NCI-H748 (cell line): ENCODE results near the gene MED25.

Source experiments
- DNase-seq: peaks from one replicate; lab custom pipeline; 2025; ENCODE audit not compliant: unreplicated experiment; lab: John Stamatoyannopoulos, UW

MED25 gene

DNA sequence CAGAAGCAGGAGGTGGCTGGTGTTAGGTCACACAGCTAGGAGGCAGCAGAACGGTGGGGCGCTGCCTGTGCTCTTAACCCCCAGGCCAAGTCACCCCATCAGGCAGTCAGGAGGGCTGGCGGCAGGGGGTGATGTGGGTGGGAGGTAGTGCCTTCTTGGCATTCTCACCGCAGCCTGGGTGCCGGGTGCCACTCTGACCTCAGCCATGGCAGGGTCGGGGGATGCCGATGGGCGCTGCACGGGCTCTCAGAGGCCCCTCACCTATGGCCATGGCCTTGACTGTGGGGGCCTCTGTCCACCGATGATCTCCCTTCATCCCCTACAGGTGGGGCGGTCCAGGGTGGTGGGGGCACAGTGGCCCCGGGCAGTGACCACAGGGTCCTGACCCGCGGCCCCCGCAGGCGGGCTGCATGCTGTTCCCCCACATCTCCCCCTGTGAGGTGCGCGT is 38.5 kb downstream of the MED25 start:
- DNase-seq = no peak

DNA sequence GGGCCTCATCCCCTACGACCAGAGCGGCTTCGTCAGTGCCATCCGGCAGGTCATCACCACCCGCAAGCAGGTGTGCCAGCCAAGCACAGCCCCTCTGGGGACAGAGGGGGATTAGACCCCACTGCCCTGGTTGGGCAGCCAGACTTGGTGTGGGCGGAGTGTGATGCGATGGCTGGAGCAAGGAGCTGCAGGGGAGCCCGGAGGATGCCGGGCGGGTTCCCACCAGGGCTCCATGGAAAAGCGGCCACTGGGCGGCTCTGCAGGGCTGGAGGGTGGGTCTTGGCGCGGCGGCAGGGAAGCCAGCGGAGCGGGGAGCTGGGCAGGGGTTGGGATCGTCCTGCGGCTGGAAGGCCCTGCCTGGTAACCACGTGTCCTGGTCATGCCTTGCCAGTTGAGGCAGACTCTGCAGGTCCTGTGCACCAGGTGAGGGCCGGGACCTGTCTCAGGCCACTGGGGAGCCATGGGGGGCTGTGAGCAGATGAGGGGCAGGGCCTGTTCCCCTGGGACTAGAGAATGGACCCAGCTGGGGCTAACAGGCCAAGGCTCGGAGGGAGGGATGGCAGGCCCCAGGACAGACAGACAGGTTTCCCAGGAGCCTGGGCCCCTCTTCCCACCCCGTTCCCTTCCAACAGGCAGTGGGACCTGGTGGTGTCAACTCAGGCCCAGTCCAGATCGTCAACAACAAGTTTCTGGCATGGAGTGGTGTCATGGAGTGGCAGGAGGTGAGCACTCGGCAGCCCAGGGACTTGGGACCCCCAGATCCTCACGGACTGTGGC is 39.2 kb downstream of the MED25 start:
- no peak for DNase-seq

DNA sequence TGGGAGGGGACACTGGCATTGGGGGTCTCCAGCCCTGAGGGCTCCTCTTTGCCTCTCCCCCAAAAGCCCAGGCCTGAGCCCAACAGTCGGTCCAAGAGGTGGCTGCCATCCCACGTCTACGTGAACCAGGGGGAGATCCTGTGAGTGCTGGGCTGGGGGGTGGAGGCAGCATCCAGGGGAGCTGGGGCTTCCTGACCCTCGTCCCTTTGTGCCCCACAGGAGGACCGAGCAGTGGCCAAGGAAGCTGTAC is 39.7 kb downstream of the MED25 start:
- no peak for DNase-seq

DNA sequence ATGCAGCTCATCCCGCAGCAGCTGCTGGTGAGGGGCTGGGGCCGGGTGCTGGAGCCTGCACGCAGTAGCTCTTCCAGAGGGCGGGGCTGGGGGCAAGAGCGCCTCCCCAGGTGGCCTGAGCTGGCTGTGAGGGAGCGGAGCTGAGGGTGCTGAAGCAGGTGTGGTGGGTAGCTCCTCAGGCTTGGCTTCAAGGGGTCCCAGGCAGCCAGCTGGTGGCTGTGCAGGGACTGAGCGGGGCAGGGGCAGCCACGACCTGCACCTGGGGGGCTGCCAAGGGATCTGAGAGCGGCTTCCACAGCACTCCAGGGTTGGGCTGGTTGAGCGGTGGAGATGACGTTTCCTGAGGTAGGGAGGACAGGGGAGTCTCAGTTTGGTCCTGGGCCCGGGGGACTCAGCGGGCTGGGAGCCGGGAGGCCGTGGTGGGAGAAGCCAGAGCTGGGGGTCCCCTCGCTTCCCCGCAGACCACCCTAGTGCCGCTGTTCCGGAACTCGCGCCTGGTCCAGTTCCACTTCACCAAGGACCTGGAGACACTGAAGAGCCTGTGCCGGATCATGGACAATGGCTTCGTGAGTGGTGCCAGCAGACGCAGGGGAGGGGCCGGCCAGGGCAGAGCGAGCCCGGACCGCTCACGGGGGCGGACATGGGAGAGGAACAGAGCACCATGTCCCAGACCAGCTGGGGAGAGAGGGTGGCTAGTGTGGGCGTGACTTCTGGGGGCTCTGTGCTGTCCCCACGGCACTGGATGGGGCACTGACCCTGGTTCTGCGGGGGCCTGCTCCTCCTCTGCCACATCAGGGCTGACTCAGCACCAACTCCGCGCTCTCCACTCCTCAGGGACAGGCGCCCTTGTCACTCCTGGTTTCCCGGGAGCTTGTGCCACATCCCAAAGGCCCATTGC is 40.2 kb downstream of the MED25 start:
- DNase-seq = no peak

DNA sequence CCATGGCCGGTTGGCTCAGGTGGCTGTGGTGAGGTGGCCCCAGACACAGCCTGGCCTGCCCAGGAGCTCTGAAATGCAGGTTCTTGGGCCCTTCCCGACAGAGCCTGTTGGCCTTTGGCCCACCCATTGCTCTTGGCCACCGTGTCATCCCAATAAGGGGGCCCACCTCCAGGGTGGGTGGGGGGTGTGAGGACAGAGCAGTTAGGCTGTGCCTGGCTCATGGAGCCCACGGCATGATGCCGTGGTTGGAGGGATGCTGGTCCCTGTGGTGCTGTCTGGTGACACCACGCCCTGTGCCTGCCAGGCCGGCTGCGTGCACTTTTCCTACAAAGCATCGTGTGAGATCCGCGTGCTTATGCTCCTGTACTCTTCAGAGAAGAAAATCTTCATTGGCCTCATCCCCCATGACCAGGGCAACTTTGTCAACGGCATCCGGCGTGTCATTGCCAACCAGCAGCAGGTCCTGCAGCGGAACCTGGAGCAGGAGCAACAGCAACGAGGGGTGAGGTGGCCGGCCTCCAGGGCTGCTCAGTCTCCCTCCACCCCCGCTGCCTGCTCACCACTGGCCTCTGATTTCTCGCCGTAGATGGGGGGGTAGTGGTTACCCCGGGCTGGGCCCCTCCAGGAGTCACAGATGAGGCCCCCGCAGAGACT is 41.7 kb downstream of the MED25 start:
- DNase-seq = no peak

DNA sequence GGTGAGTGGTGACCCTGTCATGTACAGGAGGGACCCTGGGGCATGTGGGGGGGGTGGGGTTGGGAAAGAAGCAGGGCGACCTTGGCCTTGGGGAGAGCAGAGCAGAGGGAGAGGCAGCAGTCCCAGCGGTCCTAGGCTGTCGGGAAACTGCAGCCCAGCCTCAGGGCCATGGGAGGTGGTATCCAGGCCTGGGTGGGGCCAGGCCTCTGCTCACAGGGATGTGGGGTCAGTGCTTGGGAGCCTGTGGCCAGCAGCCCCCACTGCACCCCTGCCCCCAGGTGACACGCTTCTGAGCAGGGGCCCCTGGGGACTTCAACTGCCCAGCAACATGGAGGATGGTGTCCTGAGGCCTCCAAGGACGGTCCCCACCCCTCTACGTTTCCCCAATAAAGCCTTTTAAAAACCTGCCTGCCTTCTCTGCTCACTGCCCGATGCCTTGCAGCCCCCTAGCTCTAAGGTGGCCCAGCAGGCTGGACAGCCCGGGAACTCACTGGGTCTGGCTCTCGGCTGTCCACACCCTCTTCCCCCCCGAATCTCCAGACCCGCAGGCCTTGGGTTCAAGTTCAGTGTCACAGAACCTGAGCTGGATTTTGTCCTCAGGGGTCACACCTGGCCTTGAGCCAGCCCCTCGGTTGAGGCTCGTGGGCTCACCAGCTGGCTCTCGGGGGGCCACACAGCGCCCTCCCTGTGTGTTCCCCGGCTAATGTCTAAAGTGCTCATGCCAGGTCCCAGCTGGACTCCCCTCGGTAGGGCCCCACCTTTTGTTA is 42.4 kb downstream of the MED25 start:
- no peak for DNase-seq

DNA sequence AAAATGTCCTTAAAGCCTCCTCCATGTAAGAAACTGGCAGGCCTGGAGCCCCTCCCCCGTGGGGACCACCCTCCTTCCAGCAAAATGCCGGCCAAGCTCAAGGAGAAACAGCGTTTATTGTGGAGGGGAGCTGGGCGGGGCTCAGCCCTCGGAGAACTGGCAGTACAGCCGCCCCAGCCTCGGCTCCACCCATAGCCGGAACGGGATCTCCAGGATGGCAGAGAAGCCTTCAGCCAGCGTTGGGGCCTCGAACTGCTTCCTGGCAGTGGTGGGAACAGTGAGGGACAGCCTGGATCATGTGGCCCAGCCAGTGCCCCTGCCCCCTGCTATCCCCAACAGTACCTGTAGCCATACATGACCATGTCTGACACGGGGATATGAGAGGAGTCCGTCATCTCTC is 43.0 kb downstream of the MED25 start:
- DNase-seq = peak; percentile 45

DNA sequence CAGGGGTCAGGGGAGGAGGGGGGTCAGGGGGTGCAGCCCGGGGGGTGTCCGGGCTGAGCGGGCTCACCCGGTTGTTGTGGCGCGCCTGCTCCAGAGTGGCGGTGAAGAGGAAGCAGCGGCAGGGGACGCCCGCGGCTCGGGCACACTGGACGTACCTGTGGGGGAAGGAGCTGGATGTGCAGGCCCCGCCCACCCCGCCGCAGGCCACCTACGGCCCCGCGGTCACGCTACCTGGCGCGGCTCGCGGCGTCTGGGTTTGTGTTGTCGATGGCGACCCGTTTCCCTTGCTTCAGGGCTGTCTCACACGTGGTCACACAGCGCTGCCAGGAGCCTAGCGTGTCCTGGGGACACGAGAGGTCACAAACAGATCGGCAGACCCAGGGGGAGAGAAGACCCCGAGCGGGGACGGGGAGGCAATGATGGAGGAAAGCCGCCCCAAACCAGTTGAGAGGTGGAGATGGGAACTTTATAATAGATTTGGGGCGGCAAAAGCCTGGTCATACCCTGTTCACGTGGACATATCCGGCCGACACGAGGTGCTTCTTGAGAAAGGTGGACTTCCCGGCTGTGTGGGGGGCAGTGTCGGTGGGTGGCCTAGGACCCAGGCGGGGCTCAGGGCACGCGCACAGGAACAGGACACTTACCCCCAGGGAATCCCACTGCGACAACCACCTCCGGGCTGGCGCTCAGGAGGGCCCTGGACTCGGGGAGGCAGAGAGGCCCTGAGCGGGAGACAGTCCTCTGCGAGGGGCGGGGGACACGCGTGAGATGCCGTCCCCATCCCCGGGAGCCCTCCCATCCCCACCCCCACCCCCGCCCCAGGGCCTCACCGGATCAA is 43.7 kb downstream of the MED25 start:
- no peak for DNase-seq

DNA sequence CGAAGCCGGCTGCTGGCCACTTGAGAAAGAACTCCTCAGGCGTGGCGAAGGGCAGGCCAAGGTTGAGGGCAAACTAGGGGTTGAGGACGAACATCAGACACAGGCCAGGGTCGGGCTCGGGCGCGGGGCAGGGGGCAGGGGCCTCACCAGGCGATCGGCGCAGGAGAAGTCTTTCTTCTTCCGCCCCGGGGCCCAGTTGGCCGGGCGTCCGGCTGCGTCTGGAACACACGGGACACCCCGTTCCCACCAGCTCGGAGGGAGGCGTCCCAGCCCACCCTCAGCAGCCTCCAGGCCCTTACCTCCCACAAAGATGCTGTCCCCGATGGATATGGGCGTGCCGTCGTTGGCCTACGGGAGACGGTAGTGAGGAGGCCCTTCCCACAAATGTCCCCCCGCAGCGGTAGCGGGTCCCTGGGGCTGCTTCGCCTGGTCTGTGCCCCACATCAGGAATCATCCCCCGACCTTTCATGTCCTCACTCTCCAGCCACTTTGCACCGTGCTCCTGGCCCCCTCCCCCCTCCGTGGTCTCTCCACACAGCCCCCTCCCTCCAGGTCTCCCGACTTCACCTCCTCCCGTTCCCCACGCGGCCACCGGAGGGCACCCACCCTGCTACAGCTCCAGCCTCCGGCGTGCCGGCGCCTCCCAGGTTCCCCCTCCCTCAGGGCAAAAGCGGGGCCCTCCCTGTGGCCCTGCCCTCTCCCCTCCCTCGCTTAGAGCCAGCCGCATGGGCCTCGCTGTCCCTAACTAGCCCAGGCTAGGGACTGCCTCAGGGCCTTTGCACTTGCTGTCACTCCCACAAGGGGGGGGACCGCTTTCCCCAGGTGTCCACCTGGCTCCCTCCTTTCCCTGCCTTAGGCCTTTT is 44.5 kb downstream of the MED25 start:
- no peak for DNase-seq

DNA sequence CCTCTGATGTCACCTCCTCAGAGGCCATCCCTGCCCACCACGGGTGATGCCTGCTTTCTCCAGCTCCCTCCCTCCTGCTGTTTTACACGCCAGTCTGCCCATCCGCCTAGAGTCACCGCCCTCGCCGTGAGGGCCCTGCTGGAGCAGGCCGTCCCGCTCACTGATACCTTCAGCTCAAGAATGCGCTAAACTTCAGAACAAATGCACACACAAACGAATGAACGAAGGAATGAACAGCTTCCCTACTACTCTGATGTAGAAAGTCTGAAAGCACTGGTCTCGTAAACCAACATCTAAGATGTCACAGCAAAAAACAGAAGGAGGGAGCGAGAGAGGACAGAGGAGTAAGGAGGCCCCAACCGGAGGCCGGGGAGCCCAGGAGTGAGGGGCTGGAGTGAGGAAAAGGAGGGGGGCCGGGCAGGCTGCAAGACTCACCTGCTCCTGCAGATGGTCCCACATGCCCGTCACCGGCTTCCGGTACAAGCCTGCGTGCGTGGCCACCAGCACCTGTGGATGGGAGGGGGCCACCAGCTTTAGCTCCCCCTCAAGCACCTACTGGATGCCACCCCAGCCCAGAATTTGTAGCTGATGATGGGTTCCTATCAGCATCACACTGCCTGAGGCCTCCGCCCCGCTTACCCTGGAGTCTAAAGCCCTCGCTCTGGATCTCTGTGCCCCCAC is 45.3 kb downstream of the MED25 start:
- no peak for DNase-seq

DNA sequence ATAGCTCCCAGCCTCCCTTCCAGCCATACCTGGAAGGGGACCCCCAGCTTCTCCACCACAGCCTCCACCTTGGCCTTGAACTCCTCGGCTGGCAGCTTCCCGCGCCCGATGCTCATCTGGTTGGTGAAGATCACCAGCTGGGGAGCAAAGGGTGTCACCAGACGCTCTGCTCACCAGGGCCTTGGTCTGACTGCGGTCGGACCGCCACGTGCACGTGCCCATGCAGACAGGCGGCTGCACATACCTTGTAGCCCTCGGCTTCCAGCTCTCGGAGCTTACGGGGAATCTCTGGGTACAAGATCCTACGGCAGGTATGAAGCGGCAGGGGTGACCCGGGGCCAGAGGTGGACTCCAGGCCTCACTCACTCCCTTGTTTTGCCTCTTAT is 45.8 kb downstream of the MED25 start:
- DNase-seq = no peak

DNA sequence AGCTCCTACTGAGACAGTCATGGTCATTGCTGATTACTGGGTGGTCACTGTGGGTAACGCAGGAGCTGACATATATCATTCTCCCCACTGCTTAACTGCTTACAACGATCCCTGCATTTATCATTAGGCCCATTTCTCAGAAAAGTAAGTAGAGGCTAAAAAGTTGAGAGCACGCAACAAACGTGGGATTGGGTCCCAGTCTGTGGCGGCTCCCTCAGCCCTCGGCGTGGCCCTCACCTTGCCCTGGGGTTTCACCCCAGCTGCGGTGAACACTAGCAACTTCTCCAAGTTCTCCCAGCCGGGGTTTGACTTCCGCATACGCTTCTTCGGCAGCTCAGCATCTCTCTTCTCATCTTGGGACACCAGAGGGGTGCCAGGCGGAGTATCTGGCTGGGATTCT is 46.8 kb downstream of the MED25 start:
- DNase-seq = no peak

DNA sequence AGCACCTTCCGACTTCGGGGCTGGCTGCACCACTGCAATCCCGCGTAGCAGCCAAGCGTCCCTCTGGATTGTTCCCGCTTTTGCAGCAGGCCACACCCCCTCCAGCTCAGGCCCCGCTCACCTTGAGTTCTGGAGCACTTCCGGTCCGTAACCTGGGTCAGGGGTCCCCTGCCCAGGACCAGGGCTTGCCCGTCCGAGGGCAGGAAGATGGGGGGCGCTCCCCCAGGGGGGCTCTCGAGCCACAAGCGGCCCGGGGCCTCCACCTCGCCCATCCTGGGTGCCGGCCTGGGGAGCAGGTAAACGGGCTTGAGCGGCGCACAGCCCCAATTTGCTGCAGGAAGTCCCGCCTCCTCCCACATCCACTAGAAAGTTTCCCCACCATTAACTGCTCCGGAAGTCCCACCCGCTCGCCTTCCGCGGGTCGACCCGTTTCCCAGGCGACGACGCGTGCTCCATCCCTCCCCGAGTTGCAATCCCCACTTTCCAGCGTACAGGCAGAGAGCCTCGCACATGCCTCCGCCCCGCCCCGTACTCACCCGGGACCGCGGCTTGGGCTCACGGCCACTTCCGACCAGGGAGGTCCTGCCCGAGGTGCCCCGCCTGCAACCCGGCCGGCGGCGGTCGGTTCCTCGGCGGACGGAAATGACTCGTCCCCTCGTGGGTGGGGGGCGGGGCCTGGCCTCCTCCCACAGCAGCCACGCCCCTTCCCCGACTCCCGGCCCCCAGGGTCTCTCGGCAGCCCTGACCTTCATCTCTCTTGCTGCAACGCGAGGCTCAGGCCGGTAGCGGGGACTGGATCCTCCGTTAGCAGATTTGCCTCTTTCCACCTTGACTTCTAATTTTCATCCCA is 49.1 kb downstream of the MED25 start, which contains the start of gene PNKP:
PNKP (minus strand) TSS at position 644 of the 850 bp plus-strand sequence; CDS start at position 272, 372 bp downstream.
- DNase-seq = peak; percentile 97

DNA sequence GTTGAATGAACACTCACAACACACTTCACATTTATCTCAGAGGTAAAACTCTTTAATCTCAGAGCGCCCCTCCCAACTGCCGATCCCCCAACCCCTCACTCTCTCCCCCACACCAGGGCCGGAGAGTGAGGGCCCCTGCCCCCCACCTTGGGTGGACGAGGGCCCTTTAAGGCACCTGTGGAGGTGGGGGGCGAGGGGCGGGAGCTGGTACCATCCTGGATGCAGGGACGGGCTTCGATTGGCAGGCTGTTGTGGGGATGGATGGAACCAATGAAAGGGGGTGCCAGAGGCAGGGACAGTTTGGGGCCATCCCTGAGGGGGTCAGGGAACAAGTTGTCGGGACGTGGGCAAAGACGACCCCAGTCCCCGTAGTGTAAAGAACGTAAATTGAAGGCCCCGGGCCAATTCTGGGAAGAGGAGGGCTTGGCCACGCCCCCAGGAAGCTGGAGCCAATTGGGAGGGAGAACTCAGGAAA is 51.0 kb downstream of the MED25 start:
- DNase-seq = peak; percentile 94

DNA sequence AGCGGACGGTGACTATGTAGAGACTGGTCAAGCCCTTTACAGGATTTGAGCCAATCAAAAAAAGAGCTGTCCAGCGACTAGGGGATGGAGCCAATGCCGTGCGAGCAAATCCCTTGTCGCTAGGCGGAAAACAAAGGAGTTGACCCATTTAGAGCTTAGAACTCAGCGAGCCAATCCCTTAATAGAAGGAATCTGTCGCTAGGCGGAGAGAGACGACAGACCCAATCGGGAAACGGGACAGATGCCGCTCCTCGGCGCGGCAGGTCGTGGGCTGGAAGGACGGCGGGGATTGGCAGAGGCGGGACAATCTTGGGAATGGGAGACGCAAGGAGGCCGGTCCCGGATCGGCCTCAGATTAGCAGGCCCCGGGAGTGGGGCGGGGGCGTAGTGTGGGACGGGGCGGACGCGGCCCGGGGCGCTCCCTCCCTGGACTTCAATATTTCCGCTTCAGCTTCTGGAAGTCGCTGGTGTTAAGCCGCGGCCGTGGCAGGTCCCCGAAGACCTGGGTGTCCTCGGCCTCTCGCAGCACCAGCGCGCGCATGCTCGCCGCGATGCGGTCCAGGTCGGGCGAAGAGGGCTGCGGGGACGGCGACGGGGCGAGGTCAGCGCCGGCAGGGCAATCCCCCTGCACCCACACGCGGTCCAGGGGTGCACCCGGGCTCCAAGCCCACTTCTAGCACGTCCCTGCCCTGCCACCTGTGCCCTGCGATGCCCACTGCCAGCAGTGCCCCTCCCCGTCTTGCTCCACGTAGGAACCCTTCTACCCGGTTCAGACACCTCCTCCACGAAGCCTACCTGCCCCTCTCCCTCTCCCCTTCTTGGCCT is 51.6 kb downstream of the MED25 start:
- peak; percentile 100 for DNase-seq

DNA sequence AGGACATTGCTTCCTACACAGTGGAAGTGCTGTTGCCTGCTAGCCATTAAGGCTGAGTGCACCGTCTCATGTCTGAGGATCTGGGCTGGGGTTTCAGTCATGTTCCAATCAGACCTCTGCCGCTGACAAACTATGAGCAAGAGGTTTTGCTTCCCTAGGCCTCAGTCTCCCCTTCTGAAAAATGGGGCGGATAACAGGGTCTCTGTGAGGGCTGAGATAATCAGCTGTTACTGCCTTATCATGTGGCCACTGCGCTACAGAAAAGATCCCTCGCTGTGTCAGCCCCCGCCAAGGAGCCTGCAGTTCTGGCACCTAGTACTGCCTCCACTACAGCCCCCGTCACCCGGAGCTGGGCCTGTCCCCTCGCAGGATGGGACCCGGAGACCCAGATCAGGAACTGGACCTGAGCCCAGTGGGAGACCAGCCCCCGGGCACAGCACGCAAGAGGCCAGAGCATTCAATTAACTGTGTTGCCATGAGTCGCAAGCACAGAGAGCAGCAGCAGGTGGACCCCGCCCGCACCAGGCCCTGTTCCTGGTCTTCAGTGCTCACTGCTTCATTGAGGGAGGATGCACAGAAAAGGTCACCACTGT is 52.3 kb downstream of the MED25 start:
- DNase-seq = no peak
